AG09319 (cell line): Measurements from ENCODE around the gene HIP1R.
"Not testable (repeated sequence)": the region's sequence is repeated elsewhere in the genome, so short reads cannot be mapped to it uniquely, and the experiment has no call there.

ENCODE experiments used
- DNase-seq: peaks from one replicate; pipeline ENCODE4 v3.0.0-alpha.2; 2010; ENCODE audit warnings: low read depth; ENCODE audit errors: extremely low read depth
- CTCF ChIP-seq: IDR thresholded peaks from 2 replicates; pipeline ENCODE4 v1.5.1; 2011; ENCODE audit warnings: low read depth, mild to moderate bottlenecking, inconsistent platforms, low read length, moderate library complexity

HIP1R gene

GRCh38 chr12:122795807-122796206 is 39.5 kb upstream of the HIP1R start:
- no peak for TF ChIP-seq CTCF
- DNase-seq: no peak

- no peak for TF ChIP-seq CTCF
- DNase-seq: no peak
Measured at GRCh38 chr12:122799641-122800243, 35.5 kb upstream of the HIP1R start.

- no peak for DNase-seq
- no peak for TF ChIP-seq CTCF
Measured at GRCh38 chr12:122803937-122804336, 31.3 kb upstream of the HIP1R start.

GRCh38 chr12:122804957-122805356 is 30.3 kb upstream of the HIP1R start:
- DNase-seq: not testable (repeated sequence)

- no peak for DNase-seq
- no peak for TF ChIP-seq CTCF
Measured at GRCh38 chr12:122807651-122808050, 27.6 kb upstream of the HIP1R start.

- no peak for DNase-seq
- no peak for TF ChIP-seq CTCF
Measured at GRCh38 chr12:122811777-122812176, 23.5 kb upstream of the HIP1R start.

GRCh38 chr12:122813310-122813713 is 21.9 kb upstream of the HIP1R start:
- no peak for DNase-seq
- no peak for TF ChIP-seq CTCF

GRCh38 chr12:122819209-122819785 is 16.0 kb upstream of the HIP1R start:
- TF ChIP-seq CTCF: no peak

More at GRCh38 chr12:122819209-122819785, 16.0 kb upstream of the HIP1R start:
- DNase-seq: no peak
